NCI-H2227 (cell line): ENCODE results near the gene SSBP4.
"Not testable (repeated sequence)": the region's sequence is repeated elsewhere in the genome, so short reads cannot be mapped to it uniquely, and the experiment has no call there.

Experiments used
- DNase-seq: peaks from one replicate; lab custom pipeline; 2025; ENCODE audit not compliant: unreplicated experiment; lab: John Stamatoyannopoulos, UW

SSBP4 gene

GRCh38 chr19:18392926-18393325 is 26.3 kb upstream of the SSBP4 start:
- DNase-seq: no peak

DNA sequence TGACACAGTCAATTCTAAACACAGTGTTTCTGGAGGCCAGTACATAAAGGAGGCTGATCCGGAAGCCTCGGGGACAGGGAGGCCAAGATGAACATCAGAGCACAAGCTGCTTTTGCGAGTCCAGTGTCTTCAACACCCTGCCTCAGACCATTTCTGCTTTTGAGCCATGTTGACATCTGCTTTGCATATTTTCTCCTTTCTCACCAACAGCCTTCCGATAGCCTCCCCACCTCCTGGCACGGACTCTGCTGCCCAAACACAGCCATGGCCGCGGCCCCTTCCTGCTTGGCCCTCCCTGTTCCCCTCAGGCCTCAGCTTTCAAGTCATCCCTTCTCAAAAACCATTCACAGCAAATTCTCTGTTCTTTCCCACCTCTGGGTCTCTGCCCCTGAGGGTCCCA is 25.4 kb upstream of the SSBP4 start:
- DNase-seq: no peak

DNA sequence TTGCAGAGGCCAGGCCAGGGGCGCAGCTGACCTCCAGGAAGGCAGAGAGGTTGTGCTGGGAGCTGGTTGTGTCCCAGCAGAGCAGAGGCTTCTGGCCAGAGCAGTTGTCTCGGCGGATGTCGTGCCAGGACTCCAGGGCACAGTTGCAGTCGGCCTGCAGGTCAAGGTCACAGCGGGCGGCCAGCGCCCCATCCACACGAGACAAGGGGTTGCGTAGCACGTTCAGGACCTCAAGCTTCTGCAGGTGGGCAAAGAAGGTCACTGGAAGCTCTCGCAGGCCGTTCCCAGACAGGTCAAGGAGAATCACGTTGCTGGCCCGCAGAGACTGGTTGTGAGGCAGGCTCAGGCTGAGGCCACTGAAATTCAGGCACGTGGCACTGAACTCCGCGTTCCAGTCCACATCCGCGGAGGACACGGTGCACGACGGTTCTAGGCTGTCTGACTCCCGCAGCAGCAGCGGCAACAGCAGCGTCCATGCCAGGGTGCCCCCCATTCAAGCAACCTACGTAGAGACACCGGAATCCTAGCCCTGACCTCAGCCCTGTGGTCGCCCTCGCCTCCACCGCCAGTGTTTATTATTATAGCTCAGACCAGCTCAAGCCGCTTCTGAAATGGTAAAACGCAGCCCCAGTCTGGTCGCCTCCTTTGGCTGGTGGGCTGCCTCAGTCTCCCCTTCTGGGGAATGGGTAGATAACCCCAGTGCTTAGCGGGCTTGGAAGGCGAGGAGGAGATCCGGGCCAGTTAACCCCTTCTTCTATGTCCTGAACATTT is 22.5 kb upstream of the SSBP4 start:
- no peak for DNase-seq

GRCh38 chr19:18397242-18398202 is 21.7 kb upstream of the SSBP4 start, which contains the start of gene LRRC25:
Gene LRRC25, minus strand, starts transcription at chr19:18397622. Its CDS starts 659 bp downstream, at chr19:18396963.
- peak; percentile 31 for DNase-seq

- no peak for DNase-seq
These were observed 20.2 kb upstream of the SSBP4 start for GRCh38 chr19:18399008-18399407.

- DNase-seq: peak; percentile 39
These were observed 17.6 kb upstream of the SSBP4 start for GRCh38 chr19:18401580-18402112.

GRCh38 chr19:18402455-18403248 is 16.5 kb upstream of the SSBP4 start:
- DNase-seq: not testable (repeated sequence)

- DNase-seq: not testable (repeated sequence)
These were observed 13.4 kb upstream of the SSBP4 start for GRCh38 chr19:18405754-18406153.

DNA sequence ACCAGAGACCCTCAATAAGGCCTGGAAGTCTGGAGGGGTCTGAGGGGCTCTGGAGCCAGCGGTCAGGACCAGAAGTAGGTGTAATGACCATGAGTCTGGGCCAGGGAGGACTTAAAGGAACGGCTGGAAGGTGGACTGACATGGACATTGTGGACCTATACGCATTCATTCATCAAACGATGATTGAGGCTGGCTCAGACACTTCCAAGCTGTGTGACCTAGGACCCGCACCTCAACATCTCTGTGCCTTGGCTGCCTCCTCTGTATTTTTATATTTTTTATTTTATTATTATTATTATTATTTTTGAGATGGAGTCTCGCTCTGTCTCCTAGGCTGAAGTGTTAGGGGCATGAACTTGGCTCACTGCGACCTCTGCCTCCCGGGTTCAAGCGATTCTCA is 12.4 kb upstream of the SSBP4 start:
- DNase-seq: no peak

- DNase-seq: no peak
These were observed 11.1 kb upstream of the SSBP4 start for GRCh38 chr19:18408053-18408476.

- no peak for DNase-seq
These were observed 6.5 kb upstream of the SSBP4 start for GRCh38 chr19:18412610-18413239.

DNA sequence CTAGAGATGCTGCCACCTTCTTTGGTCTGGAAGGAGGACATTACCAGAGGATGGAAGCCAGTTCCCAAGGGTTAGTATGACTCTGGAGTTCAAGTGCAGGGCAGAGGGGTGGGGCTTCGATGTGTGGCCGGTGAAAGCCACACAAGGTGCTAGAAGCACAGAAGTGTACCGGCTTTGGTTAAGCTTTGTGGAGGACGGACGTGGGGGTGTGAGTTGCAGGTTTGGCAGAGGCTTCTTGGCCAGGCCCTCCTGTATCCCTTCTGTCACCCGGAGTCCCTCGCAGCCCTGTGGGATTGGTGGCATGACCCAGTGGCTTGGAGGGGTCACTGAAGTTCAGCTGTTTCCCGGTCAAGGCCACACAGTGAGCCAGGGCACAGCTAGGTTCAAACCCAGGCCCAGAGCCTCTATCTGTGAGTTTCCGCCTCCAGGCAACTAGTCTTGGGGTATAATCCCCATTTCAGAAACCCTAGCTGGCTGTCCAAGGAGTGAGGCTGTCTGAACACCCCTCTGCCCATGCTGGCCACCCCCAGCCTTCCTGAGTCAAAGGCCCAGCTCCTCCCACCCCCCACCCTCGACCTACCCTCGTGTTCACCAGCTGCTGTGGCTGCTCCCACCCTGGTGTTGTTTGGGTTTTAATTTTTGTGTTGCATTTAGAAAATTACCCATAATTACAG is 4.6 kb upstream of the SSBP4 start:
- DNase-seq: peak; percentile 18

- peak; percentile 82 for DNase-seq
These were observed 3.9 kb upstream of the SSBP4 start for GRCh38 chr19:18415178-18415867.

- DNase-seq: peak; percentile 87
These were observed 2.4 kb upstream of the SSBP4 start for GRCh38 chr19:18416778-18417249.

GRCh38 chr19:18417250-18418028 is 1.8 kb upstream of the SSBP4 start:
- peak; percentile 75 for DNase-seq

DNA sequence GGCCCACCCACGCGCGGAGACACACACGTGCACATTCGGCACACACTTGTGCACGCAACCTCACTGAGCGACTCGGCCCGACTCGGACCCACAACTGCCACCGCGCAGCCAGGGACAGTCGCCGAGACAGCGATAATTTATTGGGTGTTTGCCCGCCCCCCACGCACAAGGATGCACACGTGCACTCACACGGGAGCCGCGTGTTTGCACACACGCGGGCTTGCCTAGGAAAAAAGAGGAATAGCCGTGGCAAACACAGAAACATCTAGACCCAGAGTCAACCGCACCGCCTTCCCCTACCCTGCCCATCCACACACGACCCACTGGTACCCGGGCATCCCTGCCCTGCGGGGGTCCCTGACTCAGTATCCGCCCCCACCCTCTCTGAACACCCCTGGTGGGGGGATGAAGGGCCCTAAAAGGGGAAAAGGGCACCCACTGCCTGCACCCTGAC is 1.1 kb upstream of the SSBP4 start:
- no peak for DNase-seq

GRCh38 chr19:18418483-18419194 is 559 bp upstream of the SSBP4 start:
- DNase-seq: no peak
